GM03348 (cell line): Measurements from ENCODE around the gene TOP1.

Source experiments
- DNase-seq: peaks from one replicate; pipeline ENCODE4 v3.0.0; 2012; ENCODE audit warnings: low spot score

Gene TOP1

GRCh38 chr20:41004531-41005360 is 23.9 kb upstream of the TOP1 start:
- DNase-seq: no peak

GRCh38 chr20:41005361-41005729 is 23.3 kb upstream of the TOP1 start:
- DNase-seq: peak; percentile 58

GRCh38 chr20:41006126-41006935 is 22.3 kb upstream of the TOP1 start:
- no peak for DNase-seq

GRCh38 chr20:41006936-41007474 is 21.6 kb upstream of the TOP1 start:
- no peak for DNase-seq

GRCh38 chr20:41007481-41007880 is 21.1 kb upstream of the TOP1 start:
- no peak for DNase-seq

DNA sequence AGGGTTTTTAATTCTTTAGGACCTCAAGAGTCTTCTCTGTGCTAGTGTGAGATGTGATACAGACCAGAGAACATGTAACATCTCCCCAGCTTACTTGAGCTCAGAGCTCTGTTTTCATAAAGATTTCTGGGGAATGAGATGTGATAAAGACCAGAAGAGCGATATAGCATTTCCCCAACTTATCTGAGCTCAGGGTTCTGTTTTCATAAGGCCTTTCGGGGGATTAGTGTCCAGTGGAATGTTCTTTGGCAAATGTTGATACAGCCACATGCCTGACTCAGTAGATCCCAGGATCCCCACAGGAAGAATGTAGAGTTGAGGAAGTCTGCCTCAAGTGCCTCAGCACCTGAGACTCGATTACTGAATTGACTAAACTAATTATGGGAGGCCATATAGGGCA is 18.7 kb upstream of the TOP1 start:
- no peak for DNase-seq

DNA sequence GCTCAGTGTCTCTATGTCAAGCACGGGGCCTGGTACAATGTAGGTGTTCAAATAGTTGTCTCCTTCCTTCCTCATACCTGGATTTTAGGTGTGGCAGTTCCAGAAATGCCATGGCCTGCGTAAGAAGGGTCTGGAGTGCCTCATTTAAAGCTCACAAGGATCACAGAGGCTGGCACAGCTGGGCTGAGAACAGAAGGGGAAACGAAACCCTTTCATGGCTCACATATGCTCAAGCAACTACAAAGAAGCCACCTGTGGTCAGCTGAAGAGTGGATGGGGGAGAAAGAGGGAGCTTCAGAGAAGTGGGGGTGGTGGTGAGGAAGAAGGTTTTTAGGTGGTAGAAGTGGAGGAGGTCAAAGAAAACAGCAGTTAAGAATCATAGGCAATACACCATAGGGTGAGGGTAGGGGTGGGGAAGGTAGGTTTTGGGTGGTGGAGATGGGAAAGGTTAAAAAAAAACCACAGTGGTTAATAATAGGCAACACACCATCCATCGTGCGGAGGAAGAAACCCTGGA is 17.0 kb upstream of the TOP1 start:
- DNase-seq: no peak

DNA sequence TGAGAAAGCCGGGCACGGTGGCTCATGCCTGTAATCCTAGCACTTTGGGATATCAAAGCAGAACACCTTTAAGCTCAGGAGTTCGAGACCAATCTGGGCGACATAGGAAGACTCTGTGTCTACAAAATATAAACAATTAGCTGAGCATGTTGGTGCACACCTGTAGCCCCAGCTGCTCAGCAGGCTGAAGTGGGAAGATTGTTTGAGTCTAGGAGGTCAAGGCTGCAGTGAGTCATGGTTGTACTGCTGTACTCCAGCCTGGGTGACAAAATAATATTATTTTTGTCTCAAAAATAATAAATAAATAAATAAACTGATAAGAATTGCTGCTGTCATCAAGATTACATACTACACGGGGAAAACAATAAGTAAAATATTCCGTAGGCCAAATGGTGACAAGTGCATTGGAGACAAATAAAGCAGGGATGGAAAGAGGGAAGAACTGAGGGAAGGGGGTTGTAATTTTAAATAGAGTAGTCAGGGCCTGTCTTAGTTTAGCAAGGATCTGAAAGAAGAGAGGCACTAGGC is 14.0 kb upstream of the TOP1 start:
- DNase-seq: no peak

GRCh38 chr20:41017448-41018042 is 11.1 kb upstream of the TOP1 start:
- no peak for DNase-seq

GRCh38 chr20:41018153-41018552 is 10.5 kb upstream of the TOP1 start:
- DNase-seq: no peak

GRCh38 chr20:41023549-41023948 is 5.1 kb upstream of the TOP1 start:
- DNase-seq: no peak

GRCh38 chr20:41027366-41027765 is 1.3 kb upstream of the TOP1 start:
- no peak for DNase-seq

DNA sequence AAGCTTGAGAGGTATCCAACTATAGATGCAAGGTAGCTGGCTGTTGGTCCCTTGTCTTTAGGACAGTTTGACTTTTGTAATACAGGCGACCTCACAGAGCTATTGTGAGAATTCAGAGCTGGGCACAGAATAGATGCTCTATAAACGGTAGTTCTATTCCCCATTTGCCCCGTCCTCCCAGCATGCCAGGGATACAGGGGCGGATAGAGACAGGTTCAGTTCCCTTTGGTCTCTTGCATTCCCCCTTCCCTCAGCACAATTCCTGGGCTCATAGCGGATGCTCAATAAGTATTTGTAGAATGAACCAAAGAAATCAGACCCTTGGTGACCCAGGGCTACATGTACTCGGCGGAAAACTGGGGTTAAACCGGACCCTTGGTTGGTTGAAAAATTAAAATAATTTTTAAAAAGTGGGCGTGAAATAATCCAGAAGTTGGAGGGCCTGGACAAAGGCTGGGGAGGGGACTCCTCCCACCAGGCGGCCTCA is 707 bp upstream of the TOP1 start:
- no peak for DNase-seq

DNA sequence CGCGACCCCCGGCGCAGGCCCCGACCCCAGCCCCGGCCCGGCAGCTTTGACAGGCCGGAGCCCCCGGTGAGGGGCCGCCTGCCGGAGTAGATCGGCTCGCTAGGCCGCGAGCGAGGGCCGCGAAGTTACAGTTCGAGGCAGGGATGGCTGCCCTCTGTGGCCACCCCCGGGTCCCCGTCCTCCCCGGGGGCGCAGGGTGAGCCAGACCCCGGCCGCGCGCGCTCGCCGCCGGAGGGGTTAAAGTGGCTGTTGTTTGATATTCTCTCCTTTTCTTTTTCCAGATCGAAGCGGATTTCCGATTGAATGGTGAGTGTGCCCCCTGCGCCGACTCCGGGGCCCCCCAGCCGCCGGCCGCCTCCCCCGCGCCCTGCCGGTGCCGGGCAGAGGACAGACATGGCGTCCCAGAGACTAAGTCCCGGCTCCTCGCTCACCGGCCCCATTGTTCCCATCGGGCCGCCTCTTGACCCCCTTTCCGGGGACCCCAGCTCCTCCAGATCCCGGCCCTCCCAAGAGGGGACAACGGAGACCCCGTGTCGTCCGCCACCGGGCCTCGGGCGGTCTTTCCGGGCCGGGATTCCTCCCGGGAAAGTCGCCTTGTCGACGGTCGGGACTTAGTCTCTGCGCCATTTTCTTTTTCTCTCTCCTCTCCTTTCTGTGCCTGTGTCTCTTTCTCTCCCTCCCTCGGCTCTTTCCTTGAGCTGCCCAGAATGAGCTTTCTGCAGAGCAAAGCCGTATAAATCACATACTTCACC is 704 bp downstream of the TOP1 start:
- peak; percentile 65 for DNase-seq

DNA sequence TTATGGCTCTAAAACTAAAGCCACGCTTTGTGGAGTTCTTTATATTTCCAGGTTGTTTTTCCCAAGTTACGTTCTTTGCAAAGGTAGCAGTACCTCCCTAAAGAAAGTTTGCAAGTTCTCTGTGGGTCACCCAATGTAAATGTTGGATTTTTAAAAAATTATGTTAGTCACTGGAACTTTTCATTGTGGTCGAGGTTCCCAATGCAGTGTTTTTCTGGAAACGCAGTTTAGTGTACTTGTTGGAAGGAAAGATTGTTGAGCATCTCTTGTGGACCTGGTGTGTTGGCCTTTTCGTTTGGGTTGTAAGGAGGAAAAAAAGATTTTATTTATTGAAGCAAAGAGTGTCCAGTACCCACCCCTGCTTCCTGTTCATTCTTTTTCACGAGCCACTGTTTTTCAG is 1.4 kb downstream of the TOP1 start:
- no peak for DNase-seq

- peak; percentile 31 for DNase-seq
These were observed 2.1 kb downstream of the TOP1 start for GRCh38 chr20:41030531-41031242.

DNA sequence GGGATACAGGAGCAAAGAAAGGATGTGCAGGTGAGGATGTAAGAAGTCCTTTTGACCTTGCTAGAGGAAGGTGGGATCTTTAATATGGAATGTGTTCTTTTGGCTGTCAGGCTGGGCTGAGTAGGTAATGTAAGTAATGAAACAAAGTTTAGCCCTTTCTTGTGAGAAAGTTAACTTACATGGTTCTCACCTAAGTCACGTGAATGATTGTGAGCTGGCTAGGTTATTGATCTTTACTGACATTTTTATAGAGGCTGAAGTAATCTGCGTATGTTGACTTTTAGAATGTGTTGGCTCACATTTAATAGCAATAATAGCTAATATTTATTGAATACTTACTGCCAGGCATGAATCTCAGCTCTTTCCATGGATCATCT is 2.6 kb downstream of the TOP1 start:
- DNase-seq: no peak

GRCh38 chr20:41032271-41032670 is 3.6 kb downstream of the TOP1 start:
- no peak for DNase-seq

DNA sequence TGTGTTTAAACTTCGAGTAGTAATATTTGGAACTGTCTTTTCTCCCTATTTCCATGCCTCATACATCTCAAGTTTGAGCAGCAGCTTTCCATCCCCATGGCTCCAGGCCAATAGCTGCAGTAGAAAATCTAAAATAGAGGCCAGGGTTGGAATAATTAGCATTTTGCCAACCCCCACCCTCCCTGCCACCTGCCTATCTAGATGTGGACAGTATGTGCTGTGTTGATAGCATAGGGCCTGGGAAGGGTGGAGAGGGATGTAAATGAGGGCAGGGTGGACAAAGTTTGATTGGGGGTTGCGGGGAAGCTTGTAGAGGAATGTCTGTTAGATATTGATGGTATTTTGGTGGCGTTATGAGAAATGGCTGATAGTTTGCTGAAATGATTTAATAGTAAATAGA is 5.6 kb downstream of the TOP1 start:
- no peak for DNase-seq

DNA sequence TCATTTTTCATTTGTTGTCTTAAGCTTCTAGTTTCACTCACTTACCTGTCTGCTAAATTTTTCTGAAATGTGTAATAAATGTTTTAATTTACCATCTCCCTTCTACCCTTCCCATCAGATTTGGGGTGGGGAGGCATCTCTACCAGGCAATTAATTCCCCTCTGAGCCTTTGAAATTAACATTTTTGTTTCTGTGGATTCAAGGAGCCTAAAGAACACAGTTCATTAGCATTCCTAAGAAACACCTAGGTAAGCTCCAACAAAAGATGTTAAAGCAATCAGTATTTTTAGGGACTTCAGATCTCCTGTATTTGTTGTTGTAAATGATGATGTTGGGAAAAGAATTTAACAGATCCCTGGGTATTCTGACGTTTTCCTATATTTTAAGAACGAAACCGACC is 6.6 kb downstream of the TOP1 start:
- DNase-seq: no peak

GRCh38 chr20:41037179-41037578 is 8.6 kb downstream of the TOP1 start:
- DNase-seq: no peak
